Raji (cell line): Measurements from ENCODE around the gene TNS3.
A peak's percentile ranks its signal among the peaks of the same experiment; 100 is the strongest.

Experiments
- POLR2A ChIP-seq: IDR thresholded peaks from 2 replicates; pipeline ENCODE4 v1.6.1; 2011; ENCODE audit warnings: low read depth, low read length, control low read depth; ENCODE audit not compliant: insufficient read depth

The TNS3 gene

DNA sequence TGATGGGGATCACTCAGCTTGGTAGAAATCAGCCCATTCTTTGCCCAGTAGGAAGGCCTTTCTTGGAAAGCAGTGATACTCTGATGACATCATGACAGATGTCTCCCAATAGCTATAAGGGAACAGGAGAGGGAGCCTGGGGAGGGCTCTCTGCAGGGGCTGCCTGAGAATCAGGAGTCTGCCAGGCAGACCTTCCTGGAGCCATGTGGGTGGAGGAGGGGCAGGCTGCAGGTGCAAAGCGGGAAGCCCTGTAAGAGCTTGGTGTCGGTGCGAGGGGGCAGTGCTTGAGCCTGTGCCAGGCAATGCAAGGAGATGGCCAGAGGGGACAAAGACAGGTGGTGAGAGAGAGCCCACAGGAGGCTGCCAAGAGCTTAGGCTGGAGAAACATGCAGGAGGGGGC is 5.0 kb upstream of the TNS3 start:
- no peak for TF ChIP-seq POLR2A

DNA sequence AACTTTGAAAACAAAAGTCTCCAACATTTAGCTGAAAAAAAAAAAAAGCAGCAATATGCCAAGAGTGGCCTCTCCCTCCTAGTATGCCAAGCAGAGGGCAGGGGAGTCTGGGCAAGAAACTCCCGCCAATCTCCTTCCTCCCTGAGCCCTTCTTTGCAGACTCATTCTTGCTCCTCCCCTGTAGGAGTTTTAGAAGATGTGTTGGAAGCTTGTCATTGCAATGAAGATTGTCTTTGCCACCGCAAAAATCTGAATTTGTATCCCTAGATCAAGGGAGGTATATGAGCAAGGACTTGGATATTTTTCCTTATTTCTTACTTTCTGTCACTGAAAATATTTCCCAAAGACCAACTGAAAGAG is 2.6 kb upstream of the TNS3 start:
- no peak for TF ChIP-seq POLR2A

DNA sequence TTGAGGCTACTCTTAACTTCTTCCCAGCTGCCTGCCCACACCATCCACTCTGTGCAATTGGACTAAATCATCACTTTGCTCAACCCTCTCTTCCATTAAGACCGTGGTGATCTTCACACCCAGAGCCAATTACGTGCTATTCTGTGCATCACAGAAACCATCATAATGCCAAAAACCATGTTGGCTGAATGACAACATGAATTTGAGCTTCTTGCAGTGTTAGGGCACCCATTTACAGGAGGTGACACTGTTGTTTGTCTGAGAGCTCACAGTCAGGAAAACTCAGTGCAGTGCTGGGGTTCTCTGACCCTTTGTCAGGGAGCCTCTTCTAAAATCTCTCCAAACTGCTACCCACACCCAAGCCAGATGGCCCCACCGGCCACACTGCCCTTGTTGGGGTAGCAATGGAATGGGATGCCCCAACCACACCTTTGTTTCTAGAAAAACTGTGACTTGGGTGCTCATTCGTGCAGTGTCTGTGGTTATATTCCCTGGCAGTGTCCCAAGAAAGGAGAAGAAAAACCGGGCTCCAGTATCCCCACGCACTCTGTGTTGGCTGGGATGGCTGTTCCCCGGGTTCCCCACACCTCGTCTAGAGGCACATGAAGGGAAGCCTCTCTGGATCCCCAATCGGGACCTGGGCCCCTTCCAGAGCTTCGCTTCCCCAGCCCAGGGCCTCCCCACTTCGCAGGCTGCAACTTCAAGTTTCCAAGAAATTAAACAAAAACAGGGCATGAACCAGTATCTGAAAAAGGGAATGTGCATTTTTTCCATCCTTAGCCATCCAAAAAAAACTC is 2.0 kb upstream of the TNS3 start:
- no peak for TF ChIP-seq POLR2A

DNA sequence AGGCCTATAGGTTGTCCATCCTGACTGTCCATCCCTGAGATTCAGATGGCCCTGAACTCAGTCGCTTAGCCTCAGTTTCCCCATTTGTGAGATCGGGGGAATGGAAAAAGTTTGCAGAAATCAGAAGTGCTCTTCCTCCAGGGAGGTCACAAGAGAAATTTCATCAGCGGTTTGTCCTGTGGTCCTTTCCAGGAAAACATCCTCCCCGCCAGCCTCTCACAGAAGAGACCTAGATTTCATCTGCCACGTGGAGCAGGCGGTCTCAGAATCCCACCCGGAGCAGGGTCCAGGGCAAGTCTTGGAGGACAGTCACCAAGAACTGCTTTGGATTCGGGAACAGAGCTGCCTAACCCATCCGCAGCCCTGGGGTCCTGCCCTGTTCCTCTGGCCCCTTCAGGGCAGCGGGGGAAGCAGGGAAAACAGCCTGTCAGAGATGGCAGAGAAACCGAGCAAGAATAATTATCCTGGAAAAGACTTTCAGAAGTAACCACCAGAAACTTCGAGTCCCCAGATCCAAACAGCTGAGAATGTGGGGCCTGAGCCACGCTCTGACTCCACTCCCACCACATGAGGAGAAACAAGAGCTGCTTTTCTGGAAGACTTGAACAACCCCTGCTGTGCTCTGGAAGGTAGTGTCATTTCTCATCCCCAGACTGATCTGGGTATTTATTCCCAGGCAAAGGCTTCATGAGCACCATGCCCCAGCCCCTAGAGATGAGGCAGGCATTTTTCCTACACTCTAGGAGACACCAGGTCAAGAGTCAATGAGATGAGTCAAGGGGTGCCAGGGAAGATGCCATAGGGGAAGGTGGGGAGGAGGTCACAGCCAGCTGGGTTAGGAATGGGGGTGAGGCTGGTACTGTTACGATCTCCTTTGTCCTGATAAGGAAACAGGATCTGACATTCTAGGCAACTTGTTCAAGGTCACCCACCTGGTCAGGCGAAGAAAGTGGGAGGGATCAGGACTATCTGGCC is 1.1 kb upstream of the TNS3 start:
- no peak for TF ChIP-seq POLR2A

DNA sequence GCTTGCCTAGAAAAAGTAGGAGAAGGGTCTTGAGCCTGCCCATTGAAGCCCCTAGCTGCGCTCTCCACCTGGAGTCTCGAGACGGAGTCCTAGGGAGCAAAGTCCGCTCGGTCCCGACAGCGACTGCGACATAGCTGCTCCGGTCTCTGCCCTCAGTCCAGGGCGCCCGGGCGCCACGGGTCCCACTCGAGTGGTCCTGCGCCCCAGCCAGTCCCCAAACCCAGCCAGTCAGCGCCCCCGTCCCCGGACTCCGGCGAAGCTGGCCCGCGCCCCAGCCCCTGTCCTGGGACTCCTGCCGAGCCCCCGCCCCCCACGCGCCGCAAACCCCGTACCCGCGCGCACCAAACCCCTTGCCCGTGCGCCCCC is 490 bp downstream of the TNS3 start:
- no peak for TF ChIP-seq POLR2A

DNA sequence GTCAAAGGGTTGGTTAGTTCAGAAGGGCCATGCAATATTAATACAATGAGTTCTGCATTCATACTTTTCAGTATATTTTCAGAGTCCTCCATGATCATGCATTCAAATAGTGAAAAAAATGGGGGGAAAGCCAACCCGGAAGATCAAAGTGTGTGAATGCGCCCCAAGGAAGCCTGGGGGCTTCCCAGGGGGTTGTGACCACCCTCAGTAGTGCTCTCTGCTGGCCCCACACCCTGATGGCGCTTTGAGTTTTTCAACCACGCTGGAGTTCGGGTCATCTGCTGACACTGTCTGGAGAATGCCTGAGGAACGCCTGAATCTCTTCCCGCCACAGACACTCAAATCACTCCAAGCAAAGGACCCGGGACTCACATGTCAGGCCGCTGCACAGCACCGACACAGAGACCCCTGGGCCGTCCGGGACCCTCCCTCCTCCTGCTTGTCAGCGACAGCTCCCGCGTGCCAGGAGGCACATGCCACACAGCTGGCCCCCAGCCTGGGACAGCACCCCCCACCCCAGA is 1.0 kb downstream of the TNS3 start:
- peak; percentile 40; the same call in 1 of the 2 replicates for TF ChIP-seq POLR2A

DNA sequence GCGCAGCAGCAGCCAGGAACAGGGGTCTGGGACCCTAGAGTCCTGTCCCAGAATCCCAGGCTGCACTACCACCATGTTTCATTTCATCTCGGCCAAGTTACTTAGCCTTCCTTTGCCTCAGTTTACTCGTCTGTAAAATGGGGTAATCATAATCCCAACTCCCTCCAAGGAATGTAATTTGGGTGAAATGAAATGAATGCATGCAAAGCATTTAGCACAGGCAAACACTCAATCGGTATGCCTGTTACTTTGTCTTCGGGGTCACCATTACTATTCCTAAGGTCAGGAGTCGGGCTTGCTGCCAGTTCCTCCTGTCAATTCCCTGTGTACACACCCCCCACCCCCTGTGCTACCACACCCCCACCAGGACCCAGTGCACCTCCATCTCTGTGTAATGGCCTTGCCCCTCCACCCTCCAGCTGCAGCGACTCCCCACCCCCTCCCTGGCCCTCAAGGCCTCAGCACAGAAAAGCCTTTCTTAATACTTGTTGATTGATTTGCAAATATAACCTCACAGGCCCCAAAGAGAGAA is 1.7 kb downstream of the TNS3 start:
- no peak for TF ChIP-seq POLR2A

DNA sequence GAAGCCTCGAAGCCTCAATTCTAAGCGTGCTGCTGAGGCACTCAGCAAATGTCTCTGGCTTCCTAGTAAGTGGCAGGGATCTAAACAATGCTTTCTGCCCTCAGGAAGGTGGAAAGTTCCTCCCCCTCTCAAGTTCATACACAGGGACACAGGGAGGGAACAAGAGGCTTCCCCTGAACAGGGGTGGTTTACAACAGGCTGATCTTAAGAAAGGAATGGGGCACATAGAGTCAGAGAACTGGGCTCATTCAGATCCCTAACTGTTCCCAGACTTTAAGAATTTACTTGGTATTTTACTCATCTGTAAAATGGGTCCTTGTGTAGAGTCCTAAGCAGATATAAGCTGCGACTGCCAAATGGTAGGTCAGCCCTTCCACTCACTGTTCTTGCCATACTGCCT is 2.5 kb downstream of the TNS3 start:
- no peak for TF ChIP-seq POLR2A

DNA sequence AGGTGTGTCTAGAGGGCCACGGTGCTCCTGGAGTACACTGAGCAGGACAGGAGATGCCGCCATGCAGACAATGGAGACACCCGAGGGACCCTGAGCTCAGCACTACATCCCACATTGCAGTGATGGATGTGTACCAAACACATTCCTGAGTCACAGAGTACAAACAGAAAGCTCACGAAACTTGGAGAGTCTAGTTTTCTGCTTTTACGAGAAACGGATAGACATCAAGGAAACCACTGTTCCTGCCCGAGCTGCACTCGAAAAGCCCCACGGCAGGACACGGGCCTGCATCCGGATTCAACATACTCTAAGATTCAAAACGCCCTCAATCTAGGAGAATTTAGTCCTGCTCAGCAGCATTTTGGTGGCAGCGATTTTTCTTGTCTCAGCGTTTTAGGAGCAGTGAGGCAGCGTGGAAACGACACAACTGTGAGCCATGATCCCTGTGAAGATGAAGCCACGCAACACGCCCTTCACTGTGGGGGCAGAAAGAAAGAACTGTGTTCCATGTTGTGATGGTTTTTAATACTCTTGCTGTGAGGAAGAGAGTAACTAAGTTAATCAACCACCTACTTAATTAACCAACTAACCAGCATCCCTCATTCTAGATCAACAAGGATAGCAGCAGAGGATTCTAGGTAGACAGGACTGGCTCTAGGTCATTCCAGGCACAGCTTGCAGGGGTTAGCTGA is 3.2 kb downstream of the TNS3 start:
- no peak for TF ChIP-seq POLR2A

DNA sequence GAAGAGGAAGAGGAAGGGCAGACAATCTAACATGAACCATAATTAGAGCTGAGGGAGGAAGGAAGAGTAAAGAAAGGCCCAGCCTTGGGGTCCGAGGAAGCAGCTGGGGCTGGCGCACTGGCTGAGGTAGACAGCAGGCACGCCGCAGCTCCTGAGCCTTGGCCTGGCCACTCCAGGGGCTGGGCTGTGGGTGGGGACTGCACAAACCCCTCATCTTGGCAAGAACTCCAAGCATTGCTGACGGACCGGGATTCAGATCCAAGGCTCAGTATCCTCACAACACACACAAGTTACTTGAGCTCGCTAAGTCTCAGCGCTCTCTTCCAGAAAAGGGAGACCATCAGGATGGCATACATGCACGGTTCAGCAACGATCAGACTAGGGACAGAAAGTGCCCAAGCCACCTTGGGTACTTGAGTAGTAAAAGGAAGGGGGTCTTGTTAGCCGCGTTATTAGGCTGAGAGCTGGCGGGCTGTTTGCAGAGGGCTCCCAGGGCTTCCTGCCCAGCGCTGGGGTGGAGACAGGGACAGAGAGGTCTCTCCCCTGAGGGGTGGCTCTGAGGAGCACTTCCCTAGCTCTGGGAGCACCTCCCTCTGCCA is 4.5 kb downstream of the TNS3 start:
- no peak for TF ChIP-seq POLR2A

DNA sequence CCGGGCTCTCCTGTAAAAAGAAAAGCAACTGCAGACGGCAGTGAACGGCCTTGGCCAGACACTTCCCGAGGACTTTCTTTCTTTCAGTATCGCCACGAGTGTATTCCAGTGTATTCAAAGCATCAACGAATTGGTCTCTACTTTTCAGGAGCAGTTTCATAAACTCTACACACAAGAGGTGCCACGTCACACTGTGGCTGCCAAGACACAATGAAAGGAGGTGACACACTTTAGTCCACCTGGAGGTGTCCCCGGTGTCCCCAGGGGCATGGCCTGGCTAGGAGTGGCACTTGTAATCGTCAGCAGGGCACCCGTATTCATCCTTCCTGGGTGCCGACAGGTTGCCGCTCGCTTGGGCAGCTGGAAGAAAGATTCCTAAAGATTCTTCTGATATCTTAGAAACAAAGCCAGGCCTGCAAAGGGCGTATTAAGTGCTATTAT is 5.0 kb downstream of the TNS3 start:
- no peak for TF ChIP-seq POLR2A

DNA sequence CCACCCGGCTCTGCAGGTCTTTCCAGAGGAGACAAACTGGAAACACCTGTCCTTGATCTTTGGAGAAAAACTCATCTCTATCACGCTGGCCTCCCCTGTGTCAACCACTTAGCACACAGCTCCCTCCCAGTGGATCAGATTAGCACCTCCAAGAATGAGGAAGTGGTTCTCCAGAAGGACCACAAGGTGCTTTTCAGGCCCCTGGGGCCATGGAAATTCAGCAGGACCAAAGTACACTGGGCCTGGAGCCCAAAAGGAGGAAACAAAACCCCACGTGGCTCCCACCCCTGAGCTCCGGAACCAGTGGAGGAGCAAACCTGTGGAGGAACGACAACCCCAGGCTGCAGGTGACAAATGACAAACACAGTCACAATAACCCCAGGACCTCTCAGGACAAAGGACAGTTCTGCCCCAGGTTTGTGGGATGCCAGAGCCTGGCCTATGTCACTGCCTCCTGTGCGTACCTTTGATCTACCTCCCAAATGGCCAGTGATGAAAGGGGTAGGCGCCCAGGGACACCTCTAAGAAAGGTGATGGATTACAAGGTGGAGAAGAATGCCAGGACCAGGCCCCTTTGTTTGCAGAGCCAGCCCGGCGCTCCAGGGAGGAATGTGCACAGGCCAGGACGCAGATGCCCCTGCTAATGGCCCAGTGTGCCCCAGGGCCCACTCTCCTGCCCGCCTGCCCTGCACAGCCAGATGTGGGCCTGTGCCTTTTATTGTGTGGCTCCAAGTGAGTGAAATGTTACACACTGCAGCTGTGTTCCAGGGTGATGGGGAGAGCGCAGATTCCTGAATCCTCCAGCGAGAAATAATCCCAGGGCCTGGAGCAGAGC is 5.7 kb downstream of the TNS3 start:
- no peak for TF ChIP-seq POLR2A

DNA sequence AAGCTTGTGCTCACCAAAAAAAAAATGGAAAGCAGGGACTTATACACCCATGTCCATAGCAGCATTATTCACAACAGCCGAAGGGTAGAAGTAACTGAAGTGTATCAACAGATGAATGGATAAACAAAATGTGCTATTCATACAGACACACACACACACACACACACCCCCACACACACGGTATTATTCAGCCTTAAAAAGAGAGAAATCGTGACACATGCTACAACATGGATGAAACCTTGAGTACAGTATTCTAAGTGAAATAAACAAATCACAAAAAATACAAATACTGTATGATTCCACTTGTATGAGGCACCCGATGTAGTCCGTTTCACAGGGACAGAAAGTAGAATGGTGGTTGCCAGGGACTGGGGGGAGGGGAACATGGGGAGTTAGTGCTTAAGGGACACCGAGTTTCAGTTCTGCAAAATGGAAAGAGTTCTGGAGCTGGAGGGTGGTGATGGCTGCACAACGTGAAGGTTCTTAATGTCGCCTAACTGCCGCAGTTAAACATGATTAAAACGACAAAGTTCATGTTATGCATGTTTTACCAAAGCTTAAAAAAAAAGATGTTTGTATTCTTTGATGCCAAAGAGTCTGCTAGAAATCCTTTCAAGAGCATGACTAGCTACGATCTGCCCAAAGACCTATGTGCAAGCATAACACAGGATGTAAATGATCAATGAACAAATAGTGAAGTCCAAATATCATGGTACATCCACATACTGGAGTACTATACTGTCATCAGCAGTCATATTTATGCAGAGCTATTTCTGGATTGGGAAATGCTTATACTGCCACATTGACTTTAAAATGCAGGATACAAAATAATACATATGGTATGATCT is 7.2 kb downstream of the TNS3 start:
- no peak for TF ChIP-seq POLR2A
